GM18870 (cell line): ENCODE results near the gene NOVA2.

Source experiments
- ATAC-seq: cut with Tn5 transposase; IDR thresholded peaks from one replicate; pipeline ENCODE4 v1.9.1; 2021; ENCODE audit warnings: moderate library complexity; ENCODE audit not compliant: unreplicated experiment

Gene NOVA2

DNA sequence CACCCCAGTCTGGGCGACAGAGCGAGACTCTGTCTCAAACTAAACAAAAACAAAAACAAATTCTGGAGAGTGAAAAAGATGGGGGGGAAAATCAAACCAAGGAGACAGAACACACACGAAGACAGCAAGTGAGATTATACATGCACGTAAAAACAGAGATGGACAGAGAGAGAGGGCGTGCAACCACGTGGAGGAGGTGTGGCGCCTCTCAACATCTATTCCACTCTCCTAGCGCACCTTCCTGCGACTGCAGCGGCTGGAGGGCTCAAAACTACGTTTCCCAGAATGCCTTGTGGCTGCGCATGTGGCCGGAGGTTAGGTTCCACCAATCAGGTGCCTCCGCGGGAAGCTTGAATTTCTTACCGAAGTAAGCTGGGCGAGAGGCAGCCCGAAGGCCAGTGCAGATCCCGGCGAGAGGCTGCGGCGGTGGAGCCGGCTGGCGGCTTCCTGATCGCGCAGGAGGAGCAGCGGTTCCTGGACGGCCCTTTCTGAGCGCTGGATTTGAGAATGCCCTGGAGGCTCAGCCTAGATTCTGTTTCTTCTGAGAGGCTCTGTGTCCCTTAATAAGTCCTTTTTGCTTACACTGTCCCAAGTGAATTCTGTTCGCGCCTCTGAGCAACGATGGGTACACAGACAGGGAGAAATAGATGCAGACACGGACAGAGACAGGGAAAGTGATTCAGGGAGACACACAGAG, 46.0 kb downstream of the NOVA2 start:
- ATAC-seq: no peak

DNA sequence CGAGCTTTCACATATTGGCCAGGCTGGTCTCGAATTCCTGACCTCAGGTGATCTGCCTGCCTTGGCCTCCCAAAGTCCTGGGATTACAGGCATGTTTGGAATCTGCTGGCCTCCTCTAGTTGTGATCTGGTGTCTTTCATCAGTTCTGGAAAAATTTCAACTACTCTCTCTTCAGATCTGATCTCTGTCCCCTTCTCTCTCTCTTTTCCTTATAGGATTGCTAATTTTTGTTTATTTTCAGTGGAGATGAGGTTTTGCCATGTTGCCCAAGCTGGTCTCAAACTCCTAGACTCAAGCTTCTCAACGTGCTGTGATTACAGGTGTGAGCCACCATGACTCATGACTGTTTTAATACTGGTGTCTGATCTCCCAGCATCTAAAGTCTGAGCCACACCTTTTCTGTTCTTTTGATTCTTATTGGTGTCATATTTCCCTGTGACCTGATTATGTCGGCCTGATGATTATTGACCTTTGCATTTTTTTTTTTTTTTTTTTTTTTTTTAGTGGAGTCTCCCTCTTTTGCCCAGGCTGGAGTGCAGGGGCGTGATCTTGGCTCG, 48.7 kb downstream of the NOVA2 start:
- no peak for ATAC-seq

DNA sequence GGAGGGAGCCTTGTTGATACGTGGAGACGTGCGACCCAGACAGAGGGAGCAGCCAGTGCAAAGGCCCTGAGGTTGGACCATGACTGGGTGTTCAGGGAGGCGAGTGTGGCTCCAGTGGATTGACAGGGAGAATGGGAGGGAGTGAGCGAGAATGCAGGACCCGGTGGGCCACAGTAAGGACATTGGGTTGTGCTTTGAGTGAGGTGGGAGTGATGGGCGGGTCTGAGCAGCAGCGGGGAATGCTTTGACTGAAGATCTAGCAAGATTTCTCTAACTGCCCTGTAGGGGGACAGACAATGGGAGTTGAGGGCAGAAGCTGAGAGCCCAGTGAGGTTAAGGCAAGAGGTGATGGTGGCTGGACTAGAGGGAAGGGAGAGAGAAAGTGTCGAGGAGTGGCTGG, 51.4 kb downstream of the NOVA2 start:
- no peak for ATAC-seq

DNA sequence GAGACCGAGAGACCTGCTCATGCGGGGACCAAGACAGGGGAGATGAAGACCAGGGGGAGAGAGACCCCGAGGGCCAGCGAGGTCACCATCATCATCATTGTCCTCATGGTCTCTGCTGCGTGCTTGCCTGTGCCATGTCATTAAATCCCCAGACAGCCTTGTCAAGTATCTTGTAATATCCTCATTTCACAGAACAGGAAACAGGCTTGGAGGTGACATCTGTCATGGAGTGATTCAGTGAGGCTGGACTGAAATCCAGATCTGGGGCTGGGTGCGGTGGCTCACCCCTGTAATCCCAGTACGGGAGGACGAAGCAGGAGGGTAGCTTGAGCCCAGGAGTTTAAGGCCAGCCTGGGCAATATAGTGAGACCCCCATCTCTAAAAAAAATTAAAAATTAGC, 53.2 kb downstream of the NOVA2 start:
- no peak for ATAC-seq

DNA sequence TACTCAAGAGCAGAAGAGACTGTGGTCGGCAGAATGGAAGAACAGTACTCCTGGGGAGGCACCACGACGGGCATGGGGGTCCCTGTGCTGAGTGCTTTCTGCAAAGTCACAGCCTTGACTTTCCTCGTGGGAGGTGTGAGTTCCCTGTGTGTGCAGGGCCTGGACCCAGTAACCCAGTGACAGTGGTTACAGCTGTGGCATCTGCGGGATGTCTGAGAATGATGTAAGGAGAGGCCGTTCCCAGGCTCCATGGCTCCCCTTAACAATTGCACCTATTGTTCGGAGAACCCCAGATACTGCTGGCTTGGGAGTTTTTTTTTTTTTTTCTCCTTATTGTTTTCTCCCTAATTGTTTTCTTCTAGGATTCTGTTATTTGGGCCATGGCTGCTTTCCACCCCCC, 54.0 kb downstream of the NOVA2 start:
- no peak for ATAC-seq

DNA sequence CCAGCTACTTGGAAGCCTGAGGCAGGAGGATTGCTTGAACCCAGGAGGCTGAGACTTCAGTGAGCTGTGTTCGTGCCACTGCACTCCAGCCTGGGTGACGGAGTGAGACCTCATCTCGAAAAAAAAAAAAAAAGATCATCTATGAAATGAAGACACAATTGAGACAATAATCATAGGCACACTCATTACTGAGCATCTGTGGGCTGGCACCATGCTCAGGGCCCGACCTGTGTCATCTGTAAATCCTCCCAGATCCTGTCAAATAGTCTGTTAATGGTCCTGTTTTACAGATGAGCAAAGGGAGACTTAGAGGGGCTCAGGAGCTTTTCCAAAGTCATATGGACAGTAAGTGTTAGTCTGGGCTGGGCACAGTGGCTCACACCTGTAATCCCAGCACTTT, 54.9 kb downstream of the NOVA2 start:
- no peak for ATAC-seq

DNA sequence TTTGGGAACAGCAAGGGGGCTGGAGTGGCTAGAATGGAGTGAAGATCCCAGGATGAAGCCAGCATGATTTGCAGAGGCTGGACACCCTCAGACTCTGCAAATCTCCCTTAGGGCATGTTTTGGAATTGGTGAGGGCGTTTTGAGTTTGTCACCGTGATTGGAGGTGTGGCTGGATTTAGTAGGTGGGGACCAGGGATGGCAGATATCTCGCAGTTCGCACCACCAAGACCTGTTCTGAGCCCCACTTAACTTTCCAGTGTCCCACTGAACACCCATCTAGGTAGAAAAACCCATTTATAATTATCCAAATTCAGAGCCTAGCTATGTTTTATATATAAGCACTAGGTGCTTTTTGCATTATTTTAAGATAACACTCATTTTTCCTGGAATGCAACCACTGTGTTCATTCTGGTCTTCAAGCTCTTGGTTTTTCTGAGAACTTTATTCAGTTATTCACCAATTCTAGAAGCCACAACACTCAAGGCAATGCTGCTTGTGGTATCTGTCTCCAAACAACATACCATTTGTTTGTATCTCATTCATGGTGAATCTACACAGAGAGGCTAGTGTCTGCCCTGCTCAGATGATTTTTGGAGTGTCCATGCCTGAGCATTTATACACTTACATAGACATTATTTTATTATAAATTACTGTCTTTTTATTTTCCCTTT, 56.1 kb downstream of the NOVA2 start:
- ATAC-seq: no peak

DNA sequence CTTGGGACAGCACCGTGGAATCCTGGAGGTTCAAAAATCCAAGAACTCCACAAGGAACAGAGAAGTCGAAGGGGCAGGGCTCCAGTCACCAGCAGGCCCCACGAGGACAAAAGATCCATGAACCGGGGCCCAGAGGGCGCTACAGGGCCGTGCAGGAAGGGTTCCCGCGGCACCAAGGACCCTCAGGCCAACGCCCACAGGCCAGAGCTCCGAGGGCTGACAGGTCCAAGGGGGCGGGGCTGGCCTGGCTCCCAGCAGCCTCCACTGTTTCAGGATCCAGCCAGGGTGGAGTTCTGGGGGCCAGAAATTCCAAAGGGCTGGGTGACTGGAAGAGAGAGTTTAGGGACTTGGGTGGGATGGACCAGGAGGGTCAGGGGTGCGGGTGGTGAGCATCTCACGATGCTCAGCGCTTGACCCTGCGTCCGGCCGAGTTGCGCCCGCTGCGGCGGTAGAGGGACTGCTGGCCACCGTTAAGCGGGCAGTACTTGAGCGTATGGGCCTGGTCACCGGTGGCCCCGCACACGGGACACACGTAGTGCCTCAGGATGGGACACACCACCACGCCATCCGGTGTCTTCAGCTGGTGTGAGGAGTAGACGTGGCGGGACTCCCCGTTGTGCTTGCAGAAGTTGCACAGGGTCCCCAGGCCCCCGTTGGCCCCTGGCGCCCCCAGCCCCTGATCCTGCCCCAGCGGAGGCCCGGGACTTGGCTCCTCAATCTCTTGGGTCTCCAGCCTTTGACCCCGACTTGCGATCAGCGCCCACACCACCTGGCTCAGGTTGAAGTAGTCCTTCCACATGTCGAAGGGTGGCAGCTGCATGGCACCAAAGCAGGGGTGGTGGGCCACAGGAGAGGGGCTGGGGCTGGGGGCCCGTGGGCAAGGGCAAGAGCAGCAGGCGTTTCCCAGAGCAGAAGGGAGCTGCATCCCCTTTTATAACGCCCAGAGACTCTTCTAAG, 59.5 kb downstream of the NOVA2 start, which contains the start of gene NANOS2:
NANOS2 (minus strand) TSS at position 905 of the 957 bp plus-strand sequence; CDS start at position 820, 85 bp downstream.
- ATAC-seq: no peak

DNA sequence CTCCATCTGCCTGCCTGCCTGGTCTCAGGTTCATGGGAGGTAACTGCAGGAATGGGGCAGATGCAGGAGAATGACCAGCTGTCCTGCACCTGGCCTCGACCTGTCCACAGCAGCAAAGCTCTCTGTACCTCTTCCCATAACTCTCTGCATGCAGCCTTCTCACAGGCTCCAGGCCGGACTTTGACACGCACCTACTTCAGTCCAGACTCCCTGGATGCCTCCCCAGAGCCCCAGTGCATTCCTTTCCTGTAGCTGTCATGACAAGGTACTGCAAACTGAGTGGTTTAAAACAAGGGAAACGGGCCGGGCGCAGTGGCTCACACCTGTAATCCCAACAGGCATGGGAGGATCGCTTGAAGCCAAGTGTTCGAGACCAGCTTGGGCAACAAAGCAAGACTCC, 62.4 kb downstream of the NOVA2 start:
- no peak for ATAC-seq

DNA sequence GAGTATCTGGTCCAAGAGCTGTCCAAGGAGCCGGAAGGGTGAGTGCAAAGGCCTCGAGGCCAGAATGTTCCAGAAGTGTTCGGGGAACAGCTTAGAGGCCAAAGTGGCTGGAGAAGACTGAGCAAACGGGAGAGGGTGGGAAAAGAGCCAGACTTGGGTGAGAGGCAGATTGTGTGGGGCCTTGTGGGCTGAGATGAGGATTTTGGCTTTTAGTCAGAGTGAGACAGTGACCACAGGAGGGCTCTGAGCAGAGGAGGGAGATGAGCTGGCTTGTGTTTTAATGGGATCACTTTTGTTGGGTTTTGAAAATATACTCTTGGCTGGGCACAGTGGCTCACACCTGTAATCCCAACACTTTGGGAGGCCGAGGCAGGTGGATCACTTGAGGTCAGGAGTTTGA, 64.7 kb downstream of the NOVA2 start:
- ATAC-seq: no peak

DNA sequence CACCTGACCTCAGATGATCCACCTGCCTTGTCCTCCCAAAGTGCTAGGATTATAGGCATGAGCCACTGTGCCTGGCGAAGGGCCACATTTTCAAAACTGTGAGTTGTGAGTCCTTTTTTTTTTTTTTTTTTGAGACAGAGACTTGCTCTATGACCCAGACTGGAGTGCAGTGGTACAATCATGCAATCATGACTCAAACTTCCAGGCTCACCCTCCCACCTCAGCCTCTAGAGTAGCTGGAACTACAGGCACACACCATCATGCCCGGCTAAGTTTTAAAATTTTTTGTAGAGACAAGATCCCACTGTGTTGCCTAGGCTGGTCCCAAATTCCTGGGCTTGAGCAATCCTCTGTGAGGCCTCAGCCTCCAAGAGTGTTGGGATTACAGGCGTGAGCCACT, 67.4 kb downstream of the NOVA2 start:
- no peak for ATAC-seq

DNA sequence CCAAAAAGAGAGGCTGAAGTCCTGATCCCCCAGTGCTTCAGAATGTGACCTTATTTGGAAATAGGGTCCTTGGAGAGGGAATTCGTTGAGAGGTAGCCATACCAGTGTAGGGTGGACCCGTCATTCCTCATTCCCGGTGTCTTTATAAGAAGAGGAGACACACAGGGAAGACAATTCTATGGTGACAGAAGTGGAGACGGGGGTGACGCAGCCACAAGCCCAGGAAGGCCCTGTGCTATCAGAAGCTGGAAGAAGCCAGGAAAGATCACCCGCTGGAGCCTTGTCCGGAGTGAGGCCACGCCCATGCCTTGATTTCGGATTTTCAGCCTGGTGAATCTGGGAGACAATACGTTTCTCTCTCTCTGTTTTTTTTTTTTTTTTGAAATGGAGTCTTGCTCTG, 68.7 kb downstream of the NOVA2 start:
- no peak for ATAC-seq

DNA sequence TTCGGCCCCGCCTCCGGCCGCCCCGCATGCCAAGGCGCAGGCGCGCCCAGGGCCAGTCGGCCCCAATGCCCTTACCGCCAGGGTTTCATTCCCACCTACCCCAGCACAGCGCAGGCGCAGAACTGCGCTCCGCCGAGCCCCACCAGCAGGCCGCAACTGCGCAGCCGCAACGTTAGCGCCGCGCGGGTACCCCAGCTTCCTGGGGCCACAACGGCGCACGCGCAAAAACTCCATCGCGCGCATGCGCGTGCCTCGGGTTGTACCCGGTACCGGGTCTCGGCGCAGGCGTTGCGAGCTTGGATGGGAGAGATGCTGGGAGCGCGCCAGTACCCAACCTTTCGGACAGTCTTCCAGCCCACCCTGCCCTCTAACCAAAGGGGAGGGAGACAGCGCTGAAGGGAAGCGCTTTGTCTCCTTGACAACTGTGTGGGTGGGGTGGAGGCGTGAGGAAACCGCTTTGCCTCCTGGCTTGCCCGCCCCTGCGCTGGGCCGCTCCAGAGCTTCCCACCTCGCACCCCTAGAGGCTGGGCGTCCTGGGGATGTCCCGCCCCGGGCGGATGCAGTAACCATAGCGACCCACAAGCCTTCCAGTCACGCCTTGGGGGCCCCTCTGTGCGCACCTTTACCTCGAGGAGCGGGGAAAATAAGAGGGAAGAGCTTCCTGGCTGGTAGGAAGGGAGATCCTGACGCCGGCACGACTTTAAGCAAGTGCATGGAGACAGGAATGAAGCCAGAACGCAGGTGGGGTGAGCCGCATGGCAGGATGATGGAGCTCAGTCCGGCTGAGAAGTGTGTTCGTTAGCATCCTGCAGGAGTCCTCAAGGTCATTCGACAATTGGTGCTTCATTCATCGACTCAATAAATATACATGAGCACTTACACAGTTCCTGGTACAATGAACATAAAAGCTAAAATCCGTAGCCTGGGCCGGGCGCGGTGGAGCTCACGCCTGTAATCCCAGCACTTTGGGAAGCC, 70.7 kb downstream of the NOVA2 start:
- peak; percentile 85 for ATAC-seq

DNA sequence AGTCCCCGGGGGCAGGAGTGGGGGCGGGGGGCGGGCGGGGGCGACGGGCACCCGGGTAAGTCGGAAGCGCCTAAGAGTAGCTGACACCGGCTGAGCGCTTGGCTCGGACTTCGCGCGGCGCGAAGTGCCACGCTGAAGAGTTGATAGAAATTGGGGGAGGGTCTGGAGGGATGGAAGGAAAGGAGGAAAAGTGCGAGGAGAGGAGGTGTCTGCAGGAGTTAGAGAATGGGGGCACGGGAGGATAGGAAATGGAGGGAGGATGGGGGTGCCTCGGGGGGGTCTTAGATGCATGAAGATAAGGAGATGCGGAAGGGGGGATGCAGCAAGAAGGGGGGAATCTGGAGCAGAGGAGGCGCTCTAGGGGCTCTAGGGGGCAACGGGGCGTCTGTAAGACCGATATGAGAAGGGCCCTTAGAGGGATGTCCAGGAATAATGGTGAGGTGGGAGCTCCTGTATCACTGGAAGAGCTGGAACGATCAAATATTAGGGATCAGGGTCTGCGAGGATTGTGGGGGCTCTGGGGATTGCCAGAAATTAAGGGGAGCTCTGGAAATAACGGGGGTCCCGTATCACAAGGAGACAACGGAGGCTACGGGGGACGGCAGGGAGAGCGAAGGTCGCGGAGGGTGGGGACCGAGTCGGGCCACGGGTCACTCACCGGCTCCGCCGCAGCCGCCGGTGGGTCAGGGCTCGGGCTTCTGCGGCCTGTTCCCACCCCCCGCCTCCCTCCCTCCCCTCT, 71.6 kb downstream of the NOVA2 start, which contains the start of gene MYPOP:
MYPOP (minus strand) TSS at position 702 of the 739 bp plus-strand sequence. CDS start 840 bp downstream, outside the sequence.
- ATAC-seq: no peak

DNA sequence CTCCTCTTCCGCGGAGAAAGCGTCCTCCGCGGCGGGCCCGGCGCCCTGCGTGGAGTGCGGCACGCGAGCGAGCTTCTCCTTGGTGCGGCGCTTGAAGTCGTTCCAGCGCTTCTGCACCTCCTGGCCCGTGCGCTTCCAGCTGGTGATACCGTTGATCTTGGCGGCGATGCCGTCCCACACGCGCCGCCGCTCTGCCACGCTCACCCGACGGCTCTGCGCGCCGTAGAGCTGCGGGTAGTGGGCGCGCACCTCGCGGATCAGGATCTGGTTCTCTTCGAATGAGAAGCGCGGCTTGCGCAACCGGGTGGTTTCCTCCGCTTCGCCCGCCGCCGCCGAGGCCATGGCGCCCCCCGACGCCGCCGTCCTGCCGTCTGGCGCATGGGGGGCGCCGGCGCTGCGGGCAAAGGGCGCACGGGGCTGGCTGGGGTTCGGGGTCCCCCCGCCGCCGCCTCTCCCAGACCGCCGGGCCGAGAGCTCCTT, 72.2 kb downstream of the NOVA2 start:
- ATAC-seq: no peak

DNA sequence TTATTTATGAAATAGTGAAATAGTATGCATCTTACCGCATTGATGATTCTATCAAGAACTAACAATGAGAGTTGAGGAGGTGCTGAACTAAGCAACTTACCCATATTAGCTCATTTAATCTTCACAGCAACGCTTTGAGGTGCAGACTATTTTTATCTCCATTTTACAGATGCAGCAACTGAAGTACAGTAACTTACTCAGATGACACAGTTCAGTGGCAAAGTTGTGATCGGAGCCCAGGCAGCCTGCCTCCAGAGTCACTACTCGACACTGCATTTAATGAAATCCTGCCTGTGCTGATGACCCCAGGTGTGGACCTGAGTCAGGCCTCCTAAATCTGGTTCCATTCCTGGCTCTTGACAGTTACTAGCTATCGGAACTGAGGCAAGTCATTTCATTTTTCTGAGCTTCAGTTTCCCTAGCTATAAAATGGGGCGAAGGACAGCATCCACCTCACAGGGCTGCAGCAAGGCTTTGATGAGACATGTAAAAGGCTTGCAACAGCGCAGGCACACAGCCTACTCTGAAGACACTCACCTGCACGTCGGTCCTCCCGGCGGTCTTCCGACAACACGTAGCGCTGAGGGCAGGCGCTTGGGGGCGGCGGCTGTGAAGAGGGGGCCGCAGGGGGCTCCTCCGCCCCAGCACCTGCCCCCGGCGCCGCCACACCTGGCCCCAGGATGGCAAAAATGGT, 72.8 kb downstream of the NOVA2 start:
- ATAC-seq: no peak

DNA sequence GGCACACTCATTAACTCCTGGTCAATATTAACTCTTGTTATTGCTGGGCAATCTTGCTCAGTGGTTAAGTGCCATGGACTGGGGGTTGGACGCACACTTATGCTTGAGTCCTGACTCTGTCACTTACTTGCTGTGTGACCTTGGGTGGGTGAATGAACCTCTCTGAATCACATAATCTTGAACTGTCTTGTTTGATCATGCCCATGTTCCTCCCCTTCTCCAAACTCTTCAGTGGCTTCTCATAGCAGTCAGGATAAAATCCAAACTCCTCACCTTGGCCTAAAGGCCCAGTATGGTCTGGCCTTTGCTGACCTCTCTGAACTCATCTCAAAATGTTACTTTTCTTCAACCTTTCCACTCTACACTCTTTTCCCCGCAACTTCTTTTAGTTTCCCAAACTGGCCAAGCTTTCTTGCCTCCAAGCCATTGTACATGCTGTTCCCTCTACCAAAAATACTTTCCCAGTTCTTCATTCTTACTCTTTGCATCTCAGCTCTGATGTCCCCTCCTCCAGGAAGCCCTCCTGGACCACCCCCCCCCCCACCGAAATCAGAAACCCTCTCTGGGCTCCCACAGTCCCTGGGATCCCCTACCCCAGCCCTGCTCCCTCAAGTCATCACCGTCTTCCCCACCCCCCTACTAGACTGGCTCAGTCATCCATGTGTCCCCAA, 73.6 kb downstream of the NOVA2 start:
- ATAC-seq: no peak

DNA sequence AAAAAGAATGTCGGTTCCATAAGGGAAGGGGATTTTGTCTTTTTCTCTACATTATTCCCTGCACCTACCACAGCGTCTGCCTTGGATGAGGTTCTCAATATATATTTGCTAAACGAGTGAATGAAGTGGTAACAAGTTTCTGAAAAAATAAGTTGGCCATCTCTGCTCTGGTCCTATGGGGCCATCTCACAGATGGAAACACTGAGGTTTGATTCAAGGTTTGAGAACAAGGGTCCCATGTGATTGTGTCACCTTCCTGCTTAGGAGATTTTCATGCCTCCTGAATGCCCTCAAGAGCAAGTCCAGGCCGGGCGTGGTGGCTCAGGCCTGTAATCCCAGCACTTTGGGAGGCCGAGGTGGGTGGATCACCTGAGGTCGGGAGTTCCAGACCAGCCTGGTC, 74.4 kb downstream of the NOVA2 start:
- no peak for ATAC-seq
